Forelimb muscle (tissue), 1 donor: Measurements from ENCODE around the gene PELI2. TPM values are rescaled to one million over a fixed set of nuclear protein-coding genes. Genes with fewer than 3 reads are reported as not detected.

Experiments used
- DNase-seq: peaks from one replicate; pipeline ENCODE4 v3.0.0-alpha.2; 2013; ENCODE audit warnings: low read depth
- polyA plus RNA-seq: library from polyadenylated mRNA; unstranded; fragments of 120-200 nt; gene quantifications from one replicate; pipeline ENCODE4 v1.2.1, GENCODE V29; 2013; ENCODE audit not compliant: insufficient read length

Gene PELI2
- polyA plus RNA-seq, 1 donor, result 3.7 TPM

DNA sequence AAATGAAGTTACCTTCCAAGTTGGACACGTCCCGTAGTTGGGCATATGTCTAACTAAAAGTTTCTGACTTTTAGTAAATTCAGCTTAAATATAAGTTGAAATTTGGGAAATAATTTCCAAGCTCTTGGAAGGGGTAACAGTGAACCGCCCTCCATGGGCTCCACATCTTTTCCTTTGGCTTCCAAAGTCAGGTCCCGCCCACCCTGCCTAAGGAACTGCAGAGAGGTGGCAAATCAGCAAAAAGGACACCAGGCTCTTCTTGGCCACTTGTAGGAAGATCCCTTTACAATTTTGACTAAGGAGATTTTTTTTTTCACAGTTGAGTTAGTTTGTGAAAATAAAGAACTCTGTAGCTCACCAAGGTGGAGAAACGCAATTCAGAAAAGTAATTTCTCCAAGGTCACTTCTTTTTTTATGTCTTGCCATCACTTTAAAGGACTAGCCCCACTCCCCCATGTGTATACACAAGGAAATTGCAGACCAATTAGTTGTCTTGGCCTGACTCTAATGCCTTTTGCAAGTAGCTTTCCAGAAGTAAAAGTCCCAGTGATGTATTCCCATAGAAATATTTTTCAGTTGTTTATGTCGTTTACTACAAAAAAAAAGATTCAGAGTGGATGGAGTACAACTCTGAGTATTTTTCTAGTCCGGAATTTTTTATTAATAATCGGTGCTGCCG lies 181.2 kb downstream of the PELI2 start:
- DNase-seq, result no peak

DNA sequence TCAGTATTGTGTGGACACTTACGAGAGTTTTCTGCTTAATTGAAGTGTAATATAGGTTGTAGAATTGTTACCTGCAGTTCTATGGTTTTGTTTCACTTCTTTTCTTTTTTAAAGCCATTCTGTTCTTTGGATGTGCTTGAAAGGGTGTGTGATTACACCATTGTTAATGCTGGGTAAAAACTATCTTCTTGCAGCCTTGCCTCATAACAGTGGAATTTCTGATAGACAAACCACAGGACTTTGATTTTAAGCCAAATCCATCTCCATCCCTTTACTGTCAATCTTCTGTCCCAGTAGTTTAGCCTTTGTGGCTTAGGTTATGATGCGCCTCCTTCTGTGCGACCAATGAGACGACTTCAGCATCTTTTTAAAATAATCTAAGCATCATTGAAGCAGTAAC lies 182.3 kb downstream of the PELI2 start:
- no peak for DNase-seq

DNA sequence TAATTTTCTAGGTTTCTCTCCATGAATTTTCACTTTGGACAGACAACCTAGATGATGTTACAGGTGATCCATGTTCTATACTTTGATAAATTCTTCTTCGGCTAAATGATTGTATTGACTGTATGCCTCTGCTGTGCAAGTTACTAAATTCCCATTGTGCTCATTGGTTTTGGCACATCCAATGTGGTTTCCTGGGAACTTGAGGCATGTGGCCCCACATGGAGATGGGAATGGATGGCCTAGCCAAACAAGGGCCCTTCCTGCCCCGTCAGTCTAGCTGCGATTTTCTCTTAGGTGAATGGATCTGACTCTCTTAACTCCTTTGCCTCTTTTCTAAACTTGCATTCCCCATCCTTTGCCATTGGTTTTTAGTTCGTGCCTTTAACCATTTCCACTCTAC lies 186.2 kb downstream of the PELI2 start:
- DNase-seq, result no peak

DNA sequence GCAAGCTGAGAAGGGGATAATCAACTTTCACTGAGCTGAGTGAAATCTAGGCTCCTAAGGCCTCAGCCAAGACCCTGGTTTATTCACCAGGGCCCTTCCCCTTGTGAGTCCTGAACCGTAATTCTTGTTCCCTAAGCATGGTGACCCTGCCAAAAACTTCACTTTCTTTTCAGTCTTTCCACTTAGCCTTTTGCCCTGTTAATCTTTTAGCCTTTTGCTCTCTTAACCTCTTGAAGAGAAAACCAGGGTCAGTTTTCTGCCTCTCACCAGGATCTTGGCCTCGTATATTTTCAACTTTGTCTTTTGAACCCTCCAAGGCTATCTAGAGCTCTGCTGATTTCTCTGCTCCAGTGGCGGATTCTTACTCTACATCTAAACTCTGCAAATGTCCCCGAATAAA lies 191.0 kb downstream of the PELI2 start:
- no peak for DNase-seq

DNA sequence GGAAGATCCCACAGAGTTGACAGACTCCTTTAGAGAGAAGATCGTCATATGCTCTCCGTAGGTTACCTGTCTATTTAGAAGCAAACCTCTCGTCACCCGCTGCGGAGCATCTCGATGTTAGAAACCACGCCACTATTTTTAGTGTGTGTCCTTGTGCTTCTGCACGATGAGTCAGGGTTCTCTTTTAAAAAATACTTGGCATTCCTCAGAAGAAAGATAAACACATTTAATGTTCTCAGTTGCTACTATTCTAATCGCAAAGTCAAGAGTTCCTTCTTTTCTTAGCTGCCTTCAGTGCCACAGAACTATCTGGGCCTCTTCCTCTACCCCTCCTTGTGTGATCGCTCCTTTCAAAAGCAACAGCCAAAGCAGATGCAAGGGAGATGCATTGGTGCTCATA lies 192.4 kb downstream of the PELI2 start:
- DNase-seq, result no peak

DNA sequence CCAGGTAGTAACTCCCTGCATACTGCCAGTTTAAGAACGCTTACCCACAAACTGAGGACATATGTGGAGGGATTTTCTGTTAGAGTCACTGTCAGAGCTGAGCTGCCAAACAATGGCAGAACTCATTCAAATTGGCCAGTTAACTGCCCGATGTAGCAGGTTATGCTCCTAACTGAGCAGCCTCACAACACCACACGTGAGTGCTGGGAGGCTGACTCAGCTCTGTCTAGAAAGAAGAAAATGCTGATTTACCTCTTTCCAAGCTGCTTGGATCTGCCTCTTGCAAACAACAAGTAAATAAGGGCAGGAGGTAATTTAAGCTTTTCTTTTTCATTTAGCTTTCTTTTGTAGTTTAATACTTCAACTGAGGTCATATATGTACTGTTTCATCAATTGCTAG lies 195.6 kb downstream of the PELI2 start:
- DNase-seq, result no peak

DNA sequence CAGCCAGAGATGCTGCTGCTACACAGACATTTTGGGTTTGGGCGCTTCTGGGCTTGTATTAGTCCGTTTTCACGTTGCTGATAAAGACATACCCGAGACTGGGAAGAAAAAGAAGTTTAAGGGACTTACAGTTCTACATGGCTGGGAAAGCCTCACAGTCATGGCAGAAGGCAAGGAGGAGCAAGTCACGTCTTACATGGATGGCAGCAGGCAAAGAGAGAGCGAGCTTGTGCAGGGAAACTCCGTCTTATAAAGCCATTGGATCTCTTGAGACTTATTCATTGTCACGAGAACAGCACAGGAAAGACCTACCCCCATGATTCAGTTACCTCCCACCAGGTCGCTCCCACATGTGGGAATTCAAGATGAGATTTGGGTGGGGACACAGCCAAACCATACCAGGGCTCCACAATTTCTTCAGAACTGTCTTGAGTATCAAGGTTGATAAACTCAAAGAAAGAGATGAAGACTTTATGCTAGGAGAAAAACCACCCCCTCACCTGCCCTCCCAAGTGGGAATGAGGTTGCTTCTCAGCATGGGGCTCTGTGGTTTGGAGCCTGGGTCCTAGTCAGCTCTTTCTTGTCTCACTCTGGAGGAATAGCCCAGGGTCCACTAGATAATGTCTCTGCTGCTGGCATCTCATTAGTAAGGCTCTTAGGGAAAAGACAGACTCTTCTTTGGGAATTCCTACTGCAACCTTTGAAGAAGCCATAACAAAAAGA lies 200.3 kb downstream of the PELI2 start:
- no peak for DNase-seq

DNA sequence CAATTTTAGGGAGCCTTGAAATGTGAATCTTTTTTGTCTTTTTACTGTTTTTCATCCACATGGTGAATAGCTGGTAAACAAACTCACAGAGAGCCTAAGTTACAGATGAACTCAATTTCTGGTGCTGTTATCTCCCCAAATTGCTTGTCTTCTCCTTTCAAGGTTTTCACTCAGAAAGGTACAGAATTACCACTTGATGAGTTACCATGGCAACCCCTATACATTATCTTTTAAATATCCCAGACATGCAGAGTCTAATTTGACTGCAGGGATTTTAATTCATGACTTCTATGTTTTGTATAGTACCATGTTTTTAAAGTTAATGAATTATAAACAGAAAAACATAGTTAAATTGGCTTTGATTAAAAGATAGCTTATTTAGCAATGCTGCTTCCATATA lies 203.7 kb downstream of the PELI2 start:
- DNase-seq, result no peak

DNA sequence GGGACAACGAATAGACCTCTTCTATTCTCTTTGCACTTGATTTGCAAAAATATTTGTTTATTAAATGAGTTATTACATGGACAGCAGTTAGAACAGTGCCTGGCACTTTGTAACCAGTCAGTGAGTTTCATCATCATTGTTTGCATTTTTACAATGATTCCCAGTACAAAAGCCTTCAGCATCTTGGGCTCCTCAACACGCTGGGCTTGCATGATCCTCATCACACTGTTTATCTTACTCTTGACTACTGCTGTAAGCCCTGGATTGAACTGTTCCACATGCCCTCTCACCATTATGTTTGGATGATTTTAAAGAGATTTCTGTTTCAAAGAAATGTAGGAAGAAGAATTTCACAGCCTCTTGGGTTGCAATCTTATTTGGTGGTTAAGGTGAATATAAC lies 204.3 kb downstream of the PELI2 start:
- no peak for DNase-seq

DNA sequence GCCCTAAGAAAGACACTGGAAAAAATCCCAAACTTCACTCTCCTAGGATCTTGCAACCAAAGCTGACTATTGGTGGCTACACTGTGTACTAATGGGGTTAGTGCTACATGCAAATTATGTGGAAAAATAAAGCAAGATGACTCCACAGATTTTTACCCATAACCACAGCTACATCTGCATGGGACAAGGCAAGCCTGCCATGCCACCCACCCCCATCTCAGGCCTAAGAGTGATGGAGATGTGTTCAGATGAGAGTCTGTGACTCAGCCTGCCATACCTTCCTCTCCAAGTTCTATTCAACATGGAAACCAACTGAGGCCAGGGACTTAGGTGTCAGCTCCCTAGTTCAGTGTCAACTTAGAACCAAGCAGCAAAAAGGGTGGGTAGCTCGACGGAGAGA lies 206.2 kb downstream of the PELI2 start:
- DNase-seq, result no peak

DNA sequence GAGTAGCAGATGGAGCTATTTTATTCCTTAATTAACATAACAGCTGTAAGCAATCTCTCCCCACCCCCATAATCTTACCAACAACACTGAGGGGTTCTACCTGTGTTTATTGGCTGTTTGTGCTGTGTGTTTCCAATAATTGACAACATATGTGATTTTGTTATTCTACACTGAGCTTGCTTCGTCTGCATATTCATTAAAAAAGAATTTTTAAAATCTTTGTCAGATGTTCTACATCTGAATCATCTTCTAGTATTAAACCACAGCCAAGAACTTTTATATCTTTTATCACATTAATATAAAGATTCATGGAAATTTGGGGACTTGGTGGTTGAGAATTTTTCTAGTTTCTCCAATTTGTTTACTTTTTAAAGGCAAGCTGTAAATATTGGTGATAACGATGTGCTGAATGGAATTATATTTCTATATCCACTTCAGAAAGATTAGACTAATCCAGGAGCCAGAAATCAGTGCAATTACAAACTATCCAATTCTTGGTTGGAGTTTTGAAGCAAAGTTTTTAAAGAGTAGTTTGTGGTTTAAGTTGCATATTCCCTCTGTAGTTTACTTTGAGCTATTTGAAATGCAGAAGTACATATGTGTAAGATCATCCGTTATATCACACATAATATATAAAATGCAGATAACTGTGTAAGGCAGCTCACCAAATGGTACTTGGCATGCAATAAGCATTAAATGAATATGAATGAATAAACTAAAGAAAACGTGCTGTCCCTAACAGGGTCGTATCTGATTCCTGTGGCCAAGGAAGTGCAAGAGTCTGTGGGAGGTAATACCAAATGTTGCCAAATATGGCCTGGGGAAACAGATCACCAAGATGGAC lies 206.9 kb downstream of the PELI2 start:
- DNase-seq, result no peak

DNA sequence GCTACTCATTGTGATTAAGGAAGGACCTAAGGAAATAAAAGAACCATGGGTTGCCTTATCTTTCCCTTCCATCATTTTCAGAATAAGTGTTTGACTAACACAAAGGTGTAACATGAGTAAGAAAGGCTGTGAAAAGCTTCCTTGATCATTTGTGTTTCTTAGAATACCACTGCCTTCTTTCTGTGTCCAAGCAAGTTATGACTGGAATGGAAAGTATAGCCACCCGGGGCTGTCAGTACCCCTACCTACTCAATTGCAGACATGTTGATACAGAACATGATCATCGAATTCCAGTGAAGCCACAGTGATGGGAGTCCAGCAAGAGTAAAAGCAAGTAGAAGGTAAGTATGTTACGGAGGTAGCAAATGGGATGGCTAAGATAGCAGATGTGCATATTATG lies 209.8 kb downstream of the PELI2 start:
- DNase-seq, result no peak

DNA sequence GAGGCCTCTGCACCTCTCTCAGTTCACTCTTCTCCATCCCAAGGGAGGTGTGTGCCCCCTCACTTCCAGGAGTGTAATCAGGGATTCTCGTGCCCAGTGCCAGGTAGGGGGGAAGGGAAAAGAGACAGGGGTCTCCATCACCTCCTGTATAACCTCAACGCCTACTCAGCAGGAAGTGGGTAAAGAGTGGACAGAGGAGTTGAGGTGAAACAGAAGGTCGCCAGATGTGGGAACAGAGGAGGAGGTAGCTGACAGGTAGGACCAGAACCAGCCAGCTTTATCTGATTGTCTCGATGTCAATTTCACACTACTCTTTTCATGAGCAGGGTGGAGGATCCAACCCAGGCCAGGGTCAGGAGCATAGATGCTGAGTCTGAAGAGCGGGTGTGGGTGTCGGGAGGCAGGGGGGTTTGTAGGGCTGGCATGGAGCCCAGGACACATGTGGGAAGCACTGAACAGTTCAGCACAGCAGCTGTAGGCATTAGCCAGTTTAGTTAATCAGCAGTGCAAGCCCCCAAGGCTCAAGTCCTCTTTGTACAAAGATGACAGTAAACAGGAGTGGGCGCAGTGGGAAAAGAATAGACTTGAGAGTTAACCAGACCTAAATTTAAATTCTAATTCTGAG lies 213.5 kb downstream of the PELI2 start:
- DNase-seq, result no peak

DNA sequence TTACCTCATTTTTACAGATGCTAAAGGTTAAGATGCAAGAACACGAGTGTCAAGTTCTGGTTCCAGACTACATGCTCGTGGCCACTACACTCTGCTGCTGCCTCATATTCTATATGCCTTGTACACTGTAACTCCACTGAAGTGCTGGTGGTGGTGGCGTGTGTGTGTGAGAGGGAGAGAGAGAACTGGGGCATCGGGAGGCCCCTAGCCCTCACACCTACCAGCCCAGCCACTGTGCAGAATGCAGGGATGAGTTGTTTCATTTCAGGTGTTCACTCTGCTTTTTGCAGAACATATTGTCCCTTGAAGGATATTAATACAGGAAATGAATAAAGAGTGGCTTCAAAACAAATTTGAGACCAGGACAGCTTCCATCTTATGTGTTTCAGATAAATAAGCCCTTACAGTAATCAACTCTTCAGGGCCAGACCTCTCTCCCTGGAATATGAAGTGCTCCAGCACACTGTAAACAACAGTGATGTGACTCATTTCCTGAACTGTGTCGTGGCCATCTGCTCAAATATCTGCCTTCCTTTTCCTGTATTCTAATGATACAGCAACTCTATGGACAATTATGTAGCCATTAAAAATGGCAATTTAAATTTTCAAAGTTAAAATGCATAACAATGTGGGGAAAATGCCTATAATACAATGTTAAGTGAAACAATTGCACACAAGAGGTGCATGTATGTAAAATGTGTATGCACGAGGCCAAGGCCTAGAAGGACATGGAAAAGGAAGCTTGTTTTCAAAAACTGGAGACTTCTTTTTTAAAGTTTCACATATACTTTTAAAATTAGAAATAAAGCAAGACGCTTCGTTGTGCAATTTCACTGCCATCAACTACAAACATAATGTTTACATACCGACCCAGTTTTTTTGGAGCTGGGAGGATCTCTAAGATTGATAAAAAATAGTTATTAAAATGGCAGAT lies 215.4 kb downstream of the PELI2 start:
- no peak for DNase-seq

DNA sequence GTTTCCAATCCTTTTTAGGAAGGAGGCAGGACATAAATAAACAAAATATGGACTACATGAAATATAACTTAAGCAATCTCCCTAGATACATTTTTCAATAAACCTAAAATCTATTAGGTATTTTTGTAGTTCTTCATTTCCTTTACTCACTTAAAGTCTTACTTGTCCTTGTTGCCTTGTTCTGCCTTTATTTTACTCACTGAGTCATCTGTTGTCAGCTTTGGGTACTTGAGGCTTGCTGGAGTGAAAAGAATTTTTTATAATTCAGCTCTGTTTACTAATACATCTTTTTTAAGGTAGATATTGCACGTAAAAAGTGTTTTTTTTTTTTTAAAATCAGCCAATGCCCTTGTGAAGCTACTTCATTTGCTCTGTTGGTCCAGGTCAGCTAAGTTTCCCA lies 216.2 kb downstream of the PELI2 start:
- no peak for DNase-seq

DNA sequence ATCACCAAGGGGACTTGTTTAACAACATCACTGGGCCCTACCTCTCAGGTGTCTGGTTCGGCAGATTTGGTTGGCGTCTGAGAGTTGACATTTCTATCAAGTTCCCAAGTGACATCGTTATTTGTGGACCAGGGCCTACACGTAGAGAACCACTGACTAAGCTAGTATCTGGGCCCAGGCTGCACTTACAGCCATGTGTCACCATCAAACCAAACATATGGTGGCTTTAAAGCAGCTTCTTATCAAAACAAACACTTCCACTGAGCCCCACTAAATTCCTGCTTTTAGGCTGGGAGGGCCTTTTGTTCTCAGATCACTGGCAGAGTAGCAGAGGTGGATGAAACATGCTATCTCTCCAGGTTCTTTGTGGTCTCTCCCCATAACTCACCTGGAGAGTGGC lies 220.5 kb downstream of the PELI2 start:
- DNase-seq, result no peak

DNA sequence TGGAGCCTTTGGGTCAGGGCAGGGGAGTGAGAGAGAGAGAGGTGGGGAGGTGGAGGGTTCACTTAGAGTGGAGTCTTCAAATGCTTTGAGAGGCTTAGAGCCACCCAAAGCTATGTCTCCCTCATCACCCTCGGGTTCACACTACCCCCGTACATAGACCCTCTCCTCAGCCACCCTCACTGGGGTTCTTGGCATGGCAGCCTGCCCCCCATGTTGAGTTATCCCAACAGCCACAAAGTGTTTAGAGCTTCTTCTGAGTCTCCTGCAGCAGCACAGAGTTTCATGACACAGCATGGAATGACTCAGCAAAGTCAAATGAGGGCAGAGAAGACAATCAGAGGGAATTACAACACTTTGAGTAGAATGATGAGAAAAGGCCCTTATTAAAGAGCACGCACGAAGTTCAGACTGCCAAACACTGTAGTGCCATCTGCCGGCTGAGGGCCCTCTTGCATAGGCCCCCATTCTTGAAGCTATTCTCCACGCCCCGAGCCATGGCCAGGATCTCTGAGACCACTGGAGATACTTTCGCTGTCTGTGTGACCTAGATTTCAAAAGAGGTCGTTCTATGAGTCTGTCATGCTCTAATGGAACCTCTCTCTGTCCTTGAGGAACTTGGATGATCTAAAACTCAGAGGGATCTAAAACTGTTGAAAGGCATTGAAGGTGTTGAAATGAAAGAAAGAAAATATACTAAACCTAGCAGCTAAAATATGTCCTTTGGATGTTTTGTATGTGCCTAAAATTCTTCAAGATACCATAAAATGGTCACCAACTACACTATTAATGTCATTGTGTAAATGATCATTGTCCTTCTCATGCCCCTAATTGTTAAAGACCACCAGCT lies 221.9 kb downstream of the PELI2 start:
- no peak for DNase-seq

DNA sequence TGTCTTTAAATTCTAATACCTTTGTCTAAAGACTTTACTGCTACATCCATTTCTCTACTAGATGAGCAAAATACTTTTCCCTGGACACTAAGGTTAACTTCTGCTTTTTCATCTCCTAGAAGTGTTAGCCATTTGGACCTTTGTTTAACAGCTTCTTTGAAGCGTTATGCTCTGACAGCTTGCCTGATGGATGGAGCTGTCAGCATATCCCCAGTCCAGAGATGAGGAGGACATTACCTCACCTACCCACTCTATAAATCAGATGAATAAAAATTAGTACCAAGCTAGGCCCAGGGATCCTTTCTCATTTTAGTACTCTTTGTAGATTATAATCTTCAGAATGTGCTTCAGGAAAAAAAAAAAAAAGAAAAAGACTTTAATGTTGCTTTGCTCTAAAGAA lies 222.7 kb downstream of the PELI2 start:
- DNase-seq, result no peak

DNA sequence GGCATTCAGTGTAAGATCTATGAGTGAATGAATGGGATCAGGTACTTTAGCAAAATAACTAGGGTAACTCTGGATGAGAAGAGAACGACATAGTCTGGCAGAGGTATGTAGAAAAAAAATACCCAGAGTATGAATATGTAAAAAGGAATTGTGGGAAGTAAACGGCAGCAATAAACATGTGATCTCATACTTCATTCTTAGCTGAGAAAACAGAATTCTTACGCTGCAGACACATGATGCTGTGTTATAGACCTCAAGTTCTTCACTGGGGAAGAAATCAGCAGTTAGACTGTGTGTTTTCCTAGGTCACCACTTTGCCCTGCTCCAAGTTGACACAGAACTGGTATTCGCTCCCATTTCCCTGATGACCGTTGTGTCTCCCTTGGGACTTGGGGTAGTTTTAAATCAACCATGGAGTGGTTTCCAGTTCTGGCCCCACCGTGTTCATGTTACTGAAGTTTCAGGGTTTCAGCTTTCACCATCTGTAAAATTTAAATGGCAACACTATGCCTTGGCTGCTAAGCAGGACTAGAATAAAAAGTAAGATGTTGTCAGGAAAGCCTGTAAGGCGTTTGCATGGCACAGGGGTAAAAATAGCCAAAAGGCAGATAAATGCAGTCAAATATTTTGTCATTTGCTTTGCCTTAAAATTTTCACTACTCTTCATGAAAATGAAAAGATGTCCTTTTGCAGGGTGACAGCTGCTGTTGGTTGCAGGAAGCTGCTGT lies 223.7 kb downstream of the PELI2 start:
- no peak for DNase-seq
